Adipocyte (in vitro differentiated cells): ENCODE data around the gene CCDC71L.

Source experiments
- DNase-seq: peaks from one replicate; pipeline ENCODE4 v3.0.0-alpha.2; 2015; ENCODE audit warnings: low read depth
- H3K27me3 ChIP-seq: replicated peaks from 2 replicates; pipeline ENCODE4 v1.7.0; 2013; ENCODE audit warnings: mild to moderate bottlenecking, low read length, moderate library complexity; ENCODE audit not compliant: control insufficient read depth, insufficient read depth
- H3K36me3 ChIP-seq: 2 replicates; pipeline ENCODE4 v1.7.0; 2013; ENCODE audit warnings: low read length, mild to moderate bottlenecking, moderate library complexity; ENCODE audit not compliant: control insufficient read depth, insufficient read depth, severe bottlenecking
- H3K4me1 ChIP-seq: 2 replicates; pipeline ENCODE4 v1.7.0; 2013; ENCODE audit warnings: mild to moderate bottlenecking, low read length, moderate library complexity; ENCODE audit not compliant: control insufficient read depth, insufficient read depth
- H3K4me3 ChIP-seq: 2 replicates; pipeline ENCODE4 v1.7.0; 2013; ENCODE audit warnings: mild to moderate bottlenecking, low read length, moderate library complexity
- H3K9ac ChIP-seq: 2 replicates; pipeline ENCODE4 v1.7.0; 2013; ENCODE audit warnings: mild to moderate bottlenecking, low read length, moderate library complexity
- H3K9me3 ChIP-seq: 2 replicates; pipeline ENCODE4 v1.7.0; 2013; ENCODE audit warnings: mild to moderate bottlenecking, low read length, moderate library complexity; ENCODE audit not compliant: control insufficient read depth

CCDC71L gene

DNA sequence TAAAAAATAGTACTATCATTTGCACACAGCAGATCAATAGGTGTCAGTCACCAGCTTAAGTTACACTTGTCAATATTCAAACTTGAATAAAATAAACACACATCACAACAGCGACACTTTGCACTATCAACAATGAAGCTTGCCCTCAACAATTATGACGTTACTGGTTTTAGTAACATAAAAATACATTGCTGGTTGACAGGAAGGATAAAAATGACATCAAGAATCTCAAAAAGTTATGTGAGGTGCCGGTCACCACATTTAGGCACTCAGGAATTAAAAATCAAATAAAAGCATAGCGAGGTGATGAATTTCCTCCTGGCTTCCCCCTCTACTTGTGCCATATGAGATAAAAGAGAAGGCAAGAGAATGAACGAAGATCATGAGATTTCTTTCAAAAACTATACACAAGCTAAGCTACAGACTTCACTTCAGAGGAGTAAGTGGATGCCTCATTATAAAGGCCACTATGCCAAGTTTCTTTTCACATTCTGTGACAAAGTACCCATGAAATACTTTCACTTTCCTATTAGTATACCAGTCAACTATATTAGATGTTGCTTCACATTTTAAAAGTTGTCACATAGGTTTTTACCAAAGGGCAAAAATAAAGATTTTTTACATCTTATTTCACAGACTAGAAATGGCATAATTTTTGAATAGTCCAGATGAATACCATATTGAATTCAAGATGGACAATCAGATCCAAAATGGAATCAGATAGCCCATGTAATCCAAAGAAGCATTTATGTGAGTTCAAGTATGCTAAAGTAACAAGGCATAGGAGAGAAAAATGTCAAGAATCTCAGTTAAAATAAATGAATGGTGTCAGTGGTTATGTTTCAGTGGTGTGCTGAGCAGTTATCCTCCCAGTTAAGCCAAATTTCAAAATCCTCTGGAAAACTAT lies 3.6 kb downstream of the CCDC71L start:
- Histone ChIP-seq H3K9me3 (no peaks in the 10 kb centered on the region), H3K9ac (peak overlapping the region; percentile 99), H3K4me3 (peak overlapping the region; percentile 95), H3K27me3 (no peaks in the 10 kb centered on the region), H3K36me3 (no peaks in the 10 kb centered on the region), H3K4me1 (peaks cover 36% of the 10 kb centered on the region)
- peak; percentile 50 for DNase-seq

GRCh38 chr7:106655703-106656498 lies 5.1 kb downstream of the CCDC71L start:
- Histone ChIP-seq H3K4me1 (peaks cover 36% of the 10 kb centered on the region), H3K9me3 (no peaks in the 10 kb centered on the region)
- no peak for DNase-seq

DNA sequence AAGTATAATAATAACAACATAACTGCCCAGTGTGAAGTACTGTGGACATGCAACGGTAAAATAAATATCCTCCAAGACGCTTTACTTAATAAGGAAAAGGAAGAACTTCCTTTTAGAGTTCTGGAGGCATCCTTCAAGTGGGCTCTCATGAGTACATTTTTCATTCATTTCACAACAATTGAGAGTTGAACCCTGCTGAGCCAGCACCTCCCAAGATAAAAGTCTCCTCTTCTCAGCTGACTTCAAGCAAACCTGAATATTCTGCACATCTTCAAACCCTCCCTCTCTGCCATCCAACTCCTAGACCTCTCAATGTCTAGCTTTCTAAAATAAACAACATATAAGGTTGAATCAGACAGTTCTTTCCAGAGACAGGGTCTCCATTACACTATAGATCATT lies 7.5 kb downstream of the CCDC71L start:
- Histone ChIP-seq H3K4me3 (no peak overlapping the region), H3K9me3 (no peaks in the 10 kb centered on the region), H3K4me1 (peaks cover 29% of the 10 kb centered on the region), H3K27me3 (no peaks in the 10 kb centered on the region), H3K36me3 (no peaks in the 10 kb centered on the region), H3K9ac (no peak overlapping the region)
- no peak for DNase-seq

More at GRCh38 chr7:106655703-106656498, 5.1 kb downstream of the CCDC71L start:
- Histone ChIP-seq H3K4me3 (peak overlapping the region; percentile 95), H3K27me3 (no peaks in the 10 kb centered on the region), H3K36me3 (no peaks in the 10 kb centered on the region), H3K9ac (no peak overlapping the region)

GRCh38 chr7:106652909-106653308 lies 8.0 kb downstream of the CCDC71L start:
- Histone ChIP-seq H3K4me1 (peaks cover 23% of the 10 kb centered on the region), H3K27me3 (no peaks in the 10 kb centered on the region), H3K9me3 (no peaks in the 10 kb centered on the region), H3K4me3 (no peak overlapping the region), H3K36me3 (no peaks in the 10 kb centered on the region), H3K9ac (no peak overlapping the region)
- DNase-seq = no peak

- H3K9me3 ChIP-seq = no peaks in the 10 kb centered on the region
- no peak overlapping the region for H3K4me3 ChIP-seq
- H3K36me3 ChIP-seq = no peaks in the 10 kb centered on the region
- H3K9ac ChIP-seq = no peak overlapping the region
- H3K4me1 ChIP-seq = peaks cover 15% of the 10 kb centered on the region
- no peaks in the 10 kb centered on the region for H3K27me3 ChIP-seq
- no peak for DNase-seq
These were observed 8.9 kb downstream of the CCDC71L start for GRCh38 chr7:106652092-106652491.

DNA sequence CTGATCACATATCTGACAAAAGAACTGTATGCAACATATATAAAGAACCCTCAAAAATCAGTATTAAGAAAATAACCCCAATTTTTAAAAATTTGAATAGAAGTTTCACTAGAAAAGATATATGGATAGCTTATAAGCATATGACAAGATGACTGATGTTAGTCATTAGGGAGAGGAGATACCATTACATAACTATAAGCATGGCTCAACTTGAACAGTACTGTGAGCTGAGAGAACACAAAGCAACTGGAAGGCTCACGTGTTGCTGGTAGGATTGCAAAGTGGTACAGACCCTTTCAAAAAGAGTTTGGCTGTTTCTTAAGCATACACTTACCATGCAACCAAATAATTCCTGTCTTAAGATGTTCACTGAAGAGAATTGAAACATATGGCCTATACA lies 14.7 kb downstream of the CCDC71L start:
- DNase-seq = no peak
- Histone ChIP-seq H3K27me3 (no peaks in the 10 kb centered on the region), H3K4me3 (no peak overlapping the region), H3K9ac (no peak overlapping the region), H3K4me1 (no peaks in the 10 kb centered on the region), H3K36me3 (no peaks in the 10 kb centered on the region), H3K9me3 (no peaks in the 10 kb centered on the region)

DNA sequence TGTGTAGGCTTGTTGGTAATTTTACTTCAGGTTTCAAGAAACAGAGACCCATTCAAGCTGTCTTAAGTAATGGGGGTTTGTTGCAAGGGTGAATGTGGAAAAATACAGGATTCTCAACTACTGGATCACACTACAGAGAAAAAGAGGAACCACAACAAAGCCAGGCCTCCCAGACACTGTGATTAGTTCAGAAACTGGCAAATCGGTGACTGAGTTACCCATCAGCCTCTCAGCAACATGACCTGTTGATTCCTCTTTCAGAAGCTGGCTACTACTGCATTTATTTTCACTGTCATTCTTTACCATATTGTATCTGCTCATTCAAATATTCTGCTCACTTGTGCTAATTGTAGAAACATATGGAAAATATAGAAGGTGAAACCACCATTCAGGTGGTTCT lies 16.0 kb downstream of the CCDC71L start:
- H3K9ac ChIP-seq = no peak overlapping the region
- H3K4me1 ChIP-seq = peaks cover 8% of the 10 kb centered on the region
- no peak for DNase-seq
- no peaks in the 10 kb centered on the region for H3K9me3 ChIP-seq
- H3K4me3 ChIP-seq = no peak overlapping the region
- H3K27me3 ChIP-seq = no peaks in the 10 kb centered on the region
- no peaks in the 10 kb centered on the region for H3K36me3 ChIP-seq

DNA sequence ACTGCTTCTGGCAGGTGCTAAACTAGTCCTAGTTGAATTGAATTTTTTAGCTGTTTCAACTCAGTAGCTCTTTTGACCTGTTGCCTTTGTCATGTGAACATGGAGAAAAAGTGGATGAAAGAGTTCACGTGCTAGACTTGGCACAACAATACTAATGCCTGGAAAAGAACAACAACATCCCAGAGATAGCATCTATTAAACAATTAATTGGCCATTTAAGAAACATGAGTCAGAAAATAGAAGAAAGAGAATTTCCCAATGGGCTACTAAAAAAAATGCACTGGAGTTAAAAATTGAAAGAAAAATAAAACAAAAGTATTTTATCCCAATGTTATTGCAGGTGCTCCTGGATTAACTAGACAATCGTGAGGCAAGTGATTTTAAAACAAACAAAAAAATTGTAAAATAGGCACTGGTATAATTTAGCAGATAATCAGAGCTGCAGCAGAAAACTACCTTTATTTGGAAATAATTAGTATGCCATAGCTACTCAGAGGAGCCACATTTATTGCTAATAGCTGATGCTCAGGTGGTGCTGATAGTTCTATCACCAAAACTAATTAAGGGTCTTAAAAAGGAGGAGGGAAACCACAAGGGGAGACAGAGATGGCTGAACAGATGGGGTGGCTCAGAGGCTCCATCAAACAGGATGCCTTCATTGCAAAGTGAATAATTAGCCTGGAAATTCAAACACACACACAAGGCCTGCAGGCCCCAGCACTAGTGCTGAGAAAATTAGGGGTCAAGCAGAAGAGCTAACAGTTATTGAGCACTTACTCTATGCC lies 17.6 kb downstream of the CCDC71L start:
- H3K27me3 ChIP-seq = no peaks in the 10 kb centered on the region
- peaks cover 13% of the 10 kb centered on the region for H3K4me1 ChIP-seq
- DNase-seq = no peak
- H3K4me3 ChIP-seq = no peak overlapping the region
- no peak overlapping the region for H3K9ac ChIP-seq
- no peaks in the 10 kb centered on the region for H3K36me3 ChIP-seq
- H3K9me3 ChIP-seq = no peaks in the 10 kb centered on the region

DNA sequence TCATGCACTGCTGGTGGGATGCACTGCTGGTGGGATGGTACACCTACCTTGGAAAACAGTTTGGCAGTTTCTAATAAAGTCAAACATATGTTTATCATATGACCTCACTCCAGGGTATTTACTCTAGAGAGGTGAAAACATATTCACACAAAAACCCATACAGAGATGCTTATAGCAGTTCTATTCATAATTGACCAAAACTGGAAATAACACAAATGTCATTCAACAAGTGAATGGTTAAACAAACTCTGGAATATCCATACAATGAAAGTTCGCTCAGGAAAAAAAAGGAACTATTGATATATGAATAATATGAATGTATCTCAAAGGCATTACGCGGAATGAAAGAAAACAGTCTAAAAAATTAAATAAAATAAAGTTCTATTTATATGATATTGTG lies 19.5 kb downstream of the CCDC71L start:
- Histone ChIP-seq H3K27me3 (no peaks in the 10 kb centered on the region), H3K9me3 (no peaks in the 10 kb centered on the region), H3K36me3 (no peaks in the 10 kb centered on the region), H3K4me3 (no peak overlapping the region), H3K4me1 (peaks cover 13% of the 10 kb centered on the region), H3K9ac (no peak overlapping the region)
- no peak for DNase-seq

GRCh38 chr7:106640368-106641141 lies 20.4 kb downstream of the CCDC71L start:
- no peaks in the 10 kb centered on the region for H3K36me3 ChIP-seq

More at GRCh38 chr7:106640368-106641141, 20.4 kb downstream of the CCDC71L start:
- Histone ChIP-seq H3K4me1 (peaks cover 16% of the 10 kb centered on the region), H3K9ac (no peak overlapping the region), H3K4me3 (peak overlapping the region; percentile 31), H3K9me3 (no peaks in the 10 kb centered on the region), H3K27me3 (no peaks in the 10 kb centered on the region)
- peak; percentile 72 for DNase-seq
